T-helper 17 cell (primary cell): ENCODE results near the gene EPS8. TPM values are rescaled to one million over a fixed set of nuclear protein-coding genes. Genes with fewer than 3 reads are reported as not detected.

ENCODE experiments used
- ATAC-seq: fragments of 150-1000 bp; cut with Tn5 transposase; 2 replicates; pipeline ENCODE4 v1.10.0; 2021; ENCODE audit warnings: mild to moderate bottlenecking, moderate library complexity
- DNase-seq, 3 donors: peaks; one replicate each; pipeline versions ENCODE4 v3.0.0 to v3.0.0-alpha.2; 2020 to 2021
- H3K9me3 ChIP-seq: one replicate; pipeline ENCODE4 v1.7.0; 2013; ENCODE audit warnings: low read length, mild to moderate bottlenecking; ENCODE audit not compliant: control insufficient read depth, poor library complexity, severe bottlenecking
- H3K27ac Mint-ChIP-seq: one replicate; pipeline ENCODE4 v1.8.0; 2022; ENCODE audit warnings: mild to moderate bottlenecking, moderate library complexity, mixed read lengths
- H3K27me3 Mint-ChIP-seq: one replicate; pipeline ENCODE4 v1.8.0; 2022; ENCODE audit warnings: mixed read lengths
- H3K36me3 Mint-ChIP-seq: one replicate; pipeline ENCODE4 v1.8.0; 2022; ENCODE audit warnings: low read depth, mixed read lengths
- H3K4me1 Mint-ChIP-seq: one replicate; pipeline ENCODE4 v1.8.0; 2022; ENCODE audit warnings: mild to moderate bottlenecking, mixed read lengths
- H3K4me3 Mint-ChIP-seq: one replicate; pipeline ENCODE4 v1.8.0; 2022; ENCODE audit warnings: mild to moderate bottlenecking, moderate library complexity, mixed read lengths
- total RNA-seq, 4 donors: library from RNA in 2 of 4; stranded (reverse) in 2 of 4; gene quantifications; one replicate each; pipeline ENCODE4 v1.2.3 and lab custom pipeline; 2022 to 2026

EPS8 gene
- total RNA-seq, 2 donors from 2014 or later = 1.5 to 2.4 TPM

- DNase-seq = no peak
- H3K9me3 ChIP-seq = no peaks in the 10 kb centered on the region
- Mint-ChIP-seq H3K4me1 (peaks cover 6% of the 10 kb centered on the region), H3K27ac (no peak overlapping the region), H3K27me3 (peaks cover 8% of the 10 kb centered on the region), H3K36me3 (peaks cover 5% of the 10 kb centered on the region), H3K4me3 (no peak overlapping the region)
- ATAC-seq = no peak
Measured at GRCh38 chr12:15646581-15646980, 142.6 kb downstream of the EPS8 start.

- Mint-ChIP-seq H3K27me3 (peaks cover 4% of the 10 kb centered on the region), H3K4me1 (no peaks in the 10 kb centered on the region), H3K27ac (no peak overlapping the region), H3K4me3 (no peak overlapping the region), H3K36me3 (peaks cover 4% of the 10 kb centered on the region)
- no peaks in the 10 kb centered on the region for H3K9me3 ChIP-seq
- no peak for ATAC-seq
- no peak for DNase-seq
Measured at GRCh38 chr12:15644700-15645099, 144.5 kb downstream of the EPS8 start.

GRCh38 chr12:15638231-15638630, 151.0 kb downstream of the EPS8 start:
- DNase-seq = no peak
- Mint-ChIP-seq H3K27me3 (peaks cover 16% of the 10 kb centered on the region), H3K36me3 (peaks cover 4% of the 10 kb centered on the region), H3K27ac (no peak overlapping the region), H3K4me3 (no peak overlapping the region), H3K4me1 (no peaks in the 10 kb centered on the region)
- ATAC-seq = no peak
- no peaks in the 10 kb centered on the region for H3K9me3 ChIP-seq

GRCh38 chr12:15636060-15636890, 152.9 kb downstream of the EPS8 start:
- ATAC-seq = no peak
- Mint-ChIP-seq H3K27ac (no peak overlapping the region), H3K27me3 (peaks cover 20% of the 10 kb centered on the region), H3K4me1 (no peaks in the 10 kb centered on the region), H3K4me3 (no peak overlapping the region), H3K36me3 (peaks cover 4% of the 10 kb centered on the region)
- no peak for DNase-seq
- no peaks in the 10 kb centered on the region for H3K9me3 ChIP-seq

GRCh38 chr12:15634010-15634683, 155.0 kb downstream of the EPS8 start:
- H3K36me3 Mint-ChIP-seq = no peaks in the 10 kb centered on the region
- no peak overlapping the region for H3K27ac Mint-ChIP-seq
- H3K9me3 ChIP-seq = no peaks in the 10 kb centered on the region
- ATAC-seq = no peak
- no peak for DNase-seq
- H3K4me1 Mint-ChIP-seq = no peaks in the 10 kb centered on the region
- peaks cover 16% of the 10 kb centered on the region for H3K27me3 Mint-ChIP-seq
- H3K4me3 Mint-ChIP-seq = no peak overlapping the region

GRCh38 chr12:15633201-15633600, 156.0 kb downstream of the EPS8 start:
- DNase-seq (no peak), ATAC-seq (no peak)
- H3K9me3 ChIP-seq = no peaks in the 10 kb centered on the region
- no peaks in the 10 kb centered on the region for H3K36me3 Mint-ChIP-seq
- no peaks in the 10 kb centered on the region for H3K4me1 Mint-ChIP-seq
- peaks cover 16% of the 10 kb centered on the region for H3K27me3 Mint-ChIP-seq
- H3K4me3 Mint-ChIP-seq = no peak overlapping the region
- no peak overlapping the region for H3K27ac Mint-ChIP-seq

- no peak for ATAC-seq
- Mint-ChIP-seq H3K27me3 (peaks cover 16% of the 10 kb centered on the region), H3K27ac (no peak overlapping the region)
Measured at GRCh38 chr12:15632708-15633107, 156.5 kb downstream of the EPS8 start.

GRCh38 chr12:15631007-15631715, 158.0 kb downstream of the EPS8 start:
- Mint-ChIP-seq H3K27me3 (peaks cover 12% of the 10 kb centered on the region), H3K4me3 (no peak overlapping the region), H3K4me1 (no peaks in the 10 kb centered on the region), H3K36me3 (peaks cover 4% of the 10 kb centered on the region), H3K27ac (no peak overlapping the region)
- no peak for DNase-seq
- no peaks in the 10 kb centered on the region for H3K9me3 ChIP-seq
- ATAC-seq = no peak

More at GRCh38 chr12:15632708-15633107, 156.5 kb downstream of the EPS8 start:
- Mint-ChIP-seq H3K36me3 (no peaks in the 10 kb centered on the region), H3K4me3 (no peak overlapping the region), H3K4me1 (no peaks in the 10 kb centered on the region)
- no peaks in the 10 kb centered on the region for H3K9me3 ChIP-seq
- DNase-seq = no peak

- Mint-ChIP-seq H3K4me1 (no peaks in the 10 kb centered on the region), H3K36me3 (peaks cover 4% of the 10 kb centered on the region), H3K4me3 (no peak overlapping the region), H3K27me3 (peaks cover 24% of the 10 kb centered on the region), H3K27ac (no peak overlapping the region)
- ATAC-seq (no peak), DNase-seq (no peak)
- H3K9me3 ChIP-seq = no peaks in the 10 kb centered on the region
Measured at GRCh38 chr12:15629761-15630160, 159.4 kb downstream of the EPS8 start.

GRCh38 chr12:15629108-15629507, 160.1 kb downstream of the EPS8 start:
- ATAC-seq = no peak
- H3K9me3 ChIP-seq = no peaks in the 10 kb centered on the region
- DNase-seq = no peak
- H3K4me1 Mint-ChIP-seq = no peaks in the 10 kb centered on the region
- no peak overlapping the region for H3K27ac Mint-ChIP-seq
- H3K27me3 Mint-ChIP-seq = peaks cover 23% of the 10 kb centered on the region
- no peak overlapping the region for H3K4me3 Mint-ChIP-seq
- peaks cover 4% of the 10 kb centered on the region for H3K36me3 Mint-ChIP-seq

GRCh38 chr12:15627995-15628945, 160.9 kb downstream of the EPS8 start:
- H3K27ac Mint-ChIP-seq = no peak overlapping the region
- DNase-seq = no peak
- H3K9me3 ChIP-seq = no peaks in the 10 kb centered on the region
- no peak for ATAC-seq
- no peaks in the 10 kb centered on the region for H3K4me1 Mint-ChIP-seq
- peaks cover 4% of the 10 kb centered on the region for H3K36me3 Mint-ChIP-seq
- no peak overlapping the region for H3K4me3 Mint-ChIP-seq
- peaks cover 19% of the 10 kb centered on the region for H3K27me3 Mint-ChIP-seq

- no peak for ATAC-seq
- Mint-ChIP-seq H3K27ac (no peak overlapping the region), H3K27me3 (peaks cover 21% of the 10 kb centered on the region), H3K36me3 (peaks cover 4% of the 10 kb centered on the region), H3K4me3 (no peak overlapping the region), H3K4me1 (no peaks in the 10 kb centered on the region)
- DNase-seq = no peak
- no peaks in the 10 kb centered on the region for H3K9me3 ChIP-seq
Measured at GRCh38 chr12:15625075-15625474, 164.1 kb downstream of the EPS8 start.
